Hepatocyte (in vitro differentiated cells): ENCODE data around the gene GANC. TPM values are rescaled to one million over a fixed set of nuclear protein-coding genes. Genes with fewer than 3 reads are reported as not detected.
"Not testable (repeated sequence)": the region's sequence is repeated elsewhere in the genome, so short reads cannot be mapped to it uniquely, and the experiment has no call there.

Source experiments
- DNase-seq: peaks from one replicate; pipeline ENCODE4 v3.0.0-alpha.2; 2016; ENCODE audit warnings: low spot score
- H2AFZ ChIP-seq: fragments of 200-600 bp; sonication (generic); 2 replicates; pipeline ENCODE4 v1.6.0; 2016; ENCODE audit warnings: antibody characterized with exemption, mild to moderate bottlenecking
- H3K27ac ChIP-seq: fragments of 200-600 bp; sonication (generic); 2 replicates; pipeline ENCODE4 v1.5.1; 2016; ENCODE audit warnings: mild to moderate bottlenecking
- H3K27me3 ChIP-seq: fragments of 200-600 bp; sonication (generic); 2 replicates; pipeline ENCODE4 v1.6.1; 2016
- H3K36me3 ChIP-seq: fragments of 200-600 bp; sonication (generic); replicated peaks from 2 replicates; pipeline ENCODE4 v1.5.1; 2016; ENCODE audit warnings: low read depth; ENCODE audit not compliant: insufficient read depth
- H3K4me1 ChIP-seq: fragments of 200-600 bp; sonication (generic); 2 replicates; pipeline ENCODE4 v1.5.1; 2016; ENCODE audit warnings: mild to moderate bottlenecking, moderate library complexity; ENCODE audit not compliant: insufficient read depth
- H3K4me2 ChIP-seq: fragments of 200-600 bp; sonication (generic); 2 replicates; pipeline ENCODE4 v1.6.0; 2016
- H3K4me3 ChIP-seq: fragments of 200-600 bp; sonication (generic); 2 replicates; pipeline ENCODE4 v1.5.1; 2016; ENCODE audit warnings: mild to moderate bottlenecking
- H3K79me2 ChIP-seq: fragments of 200-600 bp; sonication (generic); 2 replicates; pipeline ENCODE4 v1.6.0; 2017; ENCODE audit warnings: mild to moderate bottlenecking
- H3K9me2 ChIP-seq: fragments of 200-600 bp; sonication (generic); replicated peaks from 2 replicates; pipeline ENCODE4 v1.6.0; 2017; ENCODE audit warnings: mild to moderate bottlenecking; ENCODE audit not compliant: insufficient read depth
- H3K9me3 ChIP-seq: fragments of 200-600 bp; sonication (generic); 2 replicates; pipeline ENCODE4 v1.5.1; 2016; ENCODE audit warnings: low read depth, mild to moderate bottlenecking
- H4K20me1 ChIP-seq: fragments of 200-600 bp; sonication (generic); 2 replicates; pipeline ENCODE4 v1.6.0; 2016; ENCODE audit warnings: mild to moderate bottlenecking; ENCODE audit not compliant: insufficient read depth, poor library complexity, severe bottlenecking
- CTCF ChIP-seq: fragments of 200-600 bp; sonication (generic); IDR thresholded peaks from 2 replicates; pipeline ENCODE4 v1.5.1; 2016; ENCODE audit warnings: antibody characterized with exemption, mild to moderate bottlenecking; ENCODE audit not compliant: poor library complexity
- EZH2 ChIP-seq: fragments of 200-600 bp; sonication (generic); IDR thresholded peaks from 2 replicates; pipeline ENCODE4 v1.6.1; 2016; ENCODE audit warnings: antibody characterized with exemption, mild to moderate bottlenecking, borderline replicate concordance
- EZH2phosphoT487 ChIP-seq: fragments of 200-600 bp; sonication (generic); IDR thresholded peaks from one replicate; pipeline ENCODE4 v1.6.1; 2018; ENCODE audit warnings: antibody characterized with exemption, mild to moderate bottlenecking, low read depth, moderate library complexity; ENCODE audit not compliant: unreplicated experiment, severe bottlenecking
- WGBS: methylation state at CpG from one replicate; pipeline ENCODE4 v1.1.6; 2016; ENCODE audit warnings: low lambda C conversion rate; ENCODE audit errors: missing lambda C conversion rate; 5-methylcytosine and 5-hydroxymethylcytosine counted together
- polyA plus RNA-seq: library from polyadenylated mRNA; unstranded; fragments of >200 nt; fragmentation: Nextera tagmentation; extraction: Ambion mirVana; gene quantifications from 2 replicates; pipeline ENCODE4 v1.2.1, GENCODE V29; 2016
- total RNA-seq: library from RNA; depleted of rRNA; stranded (reverse); fragments of >200 nt; gene quantifications from 2 replicates; pipeline ENCODE4 v1.2.3, GENCODE V29; 2014

Gene GANC
- total and polyA plus RNA-seq, 2 experiments from 2014 or later: 9.1 to 11.2 TPM

- Histone ChIP-seq H3K9me2 (no peaks in the 10 kb centered on the region), H4K20me1 (no peaks in the 10 kb centered on the region), H3K79me2 (no peaks in the 10 kb centered on the region), H2AFZ (no peak overlapping the region), H3K4me3 (no peak overlapping the region), H3K4me1 (no peaks in the 10 kb centered on the region), H3K4me2 (no peak overlapping the region), H3K27me3 (no peaks in the 10 kb centered on the region), H3K27ac (no peak overlapping the region), H3K9me3 (no peaks in the 10 kb centered on the region), H3K36me3 (no peaks in the 10 kb centered on the region)
- TF ChIP-seq EZH2phosphoT487: no peak
- TF ChIP-seq EZH2: no peak
- no peak for TF ChIP-seq CTCF
- no peak for DNase-seq
- WGBS: 53% methylated on average over 3 of the region's 3 CpGs
Observed at GRCh38 chr15:42331235-42331634, 58.2 kb downstream of the GANC start.

GRCh38 chr15:42332331-42332730, 59.3 kb downstream of the GANC start:
- H3K4me2 ChIP-seq: no peak overlapping the region
- H3K79me2 ChIP-seq: no peaks in the 10 kb centered on the region
- H3K9me3 ChIP-seq: no peaks in the 10 kb centered on the region
- no peaks in the 10 kb centered on the region for H3K4me1 ChIP-seq
- no peak overlapping the region for H2AFZ ChIP-seq
- H3K27me3 ChIP-seq: no peaks in the 10 kb centered on the region
- no peak overlapping the region for H3K27ac ChIP-seq
- H4K20me1 ChIP-seq: no peaks in the 10 kb centered on the region
- WGBS: 94% methylated on average over 4 of the region's 4 CpGs
- H3K36me3 ChIP-seq: no peaks in the 10 kb centered on the region
- no peak for DNase-seq
- TF ChIP-seq CTCF: no peak
- no peak for TF ChIP-seq EZH2phosphoT487
- H3K9me2 ChIP-seq: no peaks in the 10 kb centered on the region
- no peak overlapping the region for H3K4me3 ChIP-seq

DNA sequence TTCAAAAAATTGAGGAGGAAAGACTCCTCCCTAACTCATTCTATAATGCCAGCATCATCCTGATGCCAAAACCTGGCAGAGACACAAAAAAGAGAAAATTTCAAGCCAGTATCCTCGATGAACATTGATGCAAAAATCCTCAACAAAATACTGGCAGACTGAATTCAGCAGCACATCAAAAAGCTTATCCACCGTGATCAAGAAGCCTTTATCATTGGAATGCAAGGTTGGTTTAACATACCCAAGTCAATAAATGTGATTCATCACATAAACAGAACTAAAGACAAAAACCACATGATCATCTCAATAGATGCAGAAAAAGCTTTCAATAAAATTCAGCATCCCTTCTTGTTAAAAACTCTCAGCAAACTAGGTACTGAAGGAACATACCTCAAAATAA, 62.1 kb downstream of the GANC start:
- Histone ChIP-seq H2AFZ (no peak overlapping the region), H3K9me3 (no peaks in the 10 kb centered on the region), H3K79me2 (no peaks in the 10 kb centered on the region), H3K4me2 (no peak overlapping the region), H4K20me1 (no peaks in the 10 kb centered on the region), H3K4me3 (no peak overlapping the region), H3K27me3 (no peaks in the 10 kb centered on the region), H3K36me3 (no peaks in the 10 kb centered on the region), H3K27ac (no peak overlapping the region), H3K4me1 (no peaks in the 10 kb centered on the region), H3K9me2 (no peaks in the 10 kb centered on the region)
- 90% methylated on average over 2 of the region's 2 CpGs for WGBS
- DNase-seq: no peak
- TF ChIP-seq CTCF: no peak
- no peak for TF ChIP-seq EZH2phosphoT487
- no peak for TF ChIP-seq EZH2

DNA sequence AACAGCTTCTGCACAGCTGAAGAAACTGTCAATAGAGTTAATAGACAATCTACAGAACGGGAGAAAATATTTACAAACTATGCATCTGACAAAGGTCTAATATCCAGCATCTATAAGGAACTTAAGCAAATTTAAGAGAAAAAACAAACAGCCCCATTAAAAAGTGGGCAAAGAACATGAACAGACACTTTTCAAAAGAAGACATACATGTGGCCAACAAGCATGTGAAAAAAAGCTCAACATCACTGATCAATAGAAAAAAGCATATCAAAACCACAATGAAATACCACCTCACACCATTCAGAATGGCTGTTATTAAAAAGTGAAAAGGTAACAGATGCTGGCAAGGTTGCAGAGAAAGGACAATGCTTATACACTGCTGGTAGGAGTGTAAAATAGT, 63.6 kb downstream of the GANC start:
- not testable (repeated sequence) for H2AFZ ChIP-seq, H3K4me2 ChIP-seq, H3K4me3 ChIP-seq, H3K79me2 ChIP-seq, H3K9me3 ChIP-seq, H3K27ac ChIP-seq, H3K27me3 ChIP-seq, H3K9me2 ChIP-seq, H3K36me3 ChIP-seq, H3K4me1 ChIP-seq, DNase-seq, H4K20me1 ChIP-seq
- WGBS: 92% methylated on average over 1 of the region's 1 CpG

DNA sequence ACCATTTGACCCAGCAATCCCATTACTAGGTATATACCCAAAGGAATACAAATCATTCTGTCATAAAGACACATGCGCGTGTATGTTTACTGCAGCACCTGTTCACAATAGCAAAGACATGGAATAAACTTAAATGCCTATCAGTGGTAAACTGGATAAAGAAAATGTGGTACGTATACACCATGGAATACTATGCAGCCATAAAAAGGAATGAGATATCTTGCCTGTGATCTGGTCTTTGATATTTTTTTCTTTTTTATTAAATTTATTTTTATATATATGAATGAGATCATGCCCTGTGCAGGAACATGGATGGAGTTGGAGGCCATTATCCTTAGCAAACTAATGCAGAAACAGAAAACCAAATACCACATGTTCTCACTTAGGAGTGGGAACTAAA, 64.1 kb downstream of the GANC start:
- H3K4me1 ChIP-seq, DNase-seq, H3K9me3 ChIP-seq, H3K4me2 ChIP-seq, H3K36me3 ChIP-seq, H3K27me3 ChIP-seq, H3K9me2 ChIP-seq, H3K79me2 ChIP-seq, H2AFZ ChIP-seq, H3K4me3 ChIP-seq, H4K20me1 ChIP-seq, H3K27ac ChIP-seq: not testable (repeated sequence)
- 100% methylated on average over 3 of the region's 3 CpGs for WGBS
